Bronchial epithelial cell (primary cell): ENCODE measurements around the gene PTPRD. TPM values are rescaled to one million over a fixed set of nuclear protein-coding genes. Genes with fewer than 3 reads are reported as not detected.

Experiments
- DNase-seq: peaks from one replicate; pipeline ENCODE4 v3.0.0-alpha.2; 2010; ENCODE audit warnings: low read depth
- FAIRE-seq: peaks from 2 replicates; lab custom pipeline; 2011; peaks lifted over from hg19 to GRCh38; lab: Jason Lieb, UNC
- H3K27me3 ChIP-seq: 2 replicates; pipeline ENCODE4 v1.5.1; 2011; ENCODE audit warnings: low read length; ENCODE audit not compliant: control insufficient read depth, insufficient read depth
- H3K36me3 ChIP-seq: 2 replicates; pipeline ENCODE4 v1.5.1; 2011; ENCODE audit warnings: low read length; ENCODE audit not compliant: control insufficient read depth, insufficient read depth
- H3K4me3 ChIP-seq: 2 replicates; pipeline ENCODE4 v1.5.1; 2011; ENCODE audit warnings: mild to moderate bottlenecking, low read depth, low read length, control low read depth
- CTCF ChIP-seq: IDR thresholded peaks from 2 replicates; pipeline ENCODE4 v1.5.1; 2011; ENCODE audit warnings: mild to moderate bottlenecking, moderate library complexity, low read length, control low read depth, inconsistent platforms; ENCODE audit not compliant: insufficient read depth, severe bottlenecking
- total RNA-seq: library from RNA; depleted of rRNA; stranded (reverse); fragments of >200 nt; gene quantifications from 2 replicates; pipeline ENCODE4 v1.2.1, GENCODE V29; 2014

PTPRD gene
- total RNA-seq, 1 donor from 2014 or later: 2.9 TPM

- DNase-seq (no peak), FAIRE-seq (no peak)
- Histone ChIP-seq H3K27me3 (no peaks in the 10 kb centered on the region), H3K36me3 (no peaks in the 10 kb centered on the region), H3K4me3 (no peak overlapping the region)
- TF ChIP-seq CTCF: no peak
Measured at GRCh38 chr9:8346296-8346695, 2266.5 kb downstream of the PTPRD start.

GRCh38 chr9:8338767-8339510 is 2273.9 kb downstream of the PTPRD start:
- FAIRE-seq: no peak
- H3K4me3 ChIP-seq: no peak overlapping the region
- no peak for DNase-seq
- no peak for TF ChIP-seq CTCF
- no peaks in the 10 kb centered on the region for H3K27me3 ChIP-seq
- H3K36me3 ChIP-seq: no peaks in the 10 kb centered on the region

DNA sequence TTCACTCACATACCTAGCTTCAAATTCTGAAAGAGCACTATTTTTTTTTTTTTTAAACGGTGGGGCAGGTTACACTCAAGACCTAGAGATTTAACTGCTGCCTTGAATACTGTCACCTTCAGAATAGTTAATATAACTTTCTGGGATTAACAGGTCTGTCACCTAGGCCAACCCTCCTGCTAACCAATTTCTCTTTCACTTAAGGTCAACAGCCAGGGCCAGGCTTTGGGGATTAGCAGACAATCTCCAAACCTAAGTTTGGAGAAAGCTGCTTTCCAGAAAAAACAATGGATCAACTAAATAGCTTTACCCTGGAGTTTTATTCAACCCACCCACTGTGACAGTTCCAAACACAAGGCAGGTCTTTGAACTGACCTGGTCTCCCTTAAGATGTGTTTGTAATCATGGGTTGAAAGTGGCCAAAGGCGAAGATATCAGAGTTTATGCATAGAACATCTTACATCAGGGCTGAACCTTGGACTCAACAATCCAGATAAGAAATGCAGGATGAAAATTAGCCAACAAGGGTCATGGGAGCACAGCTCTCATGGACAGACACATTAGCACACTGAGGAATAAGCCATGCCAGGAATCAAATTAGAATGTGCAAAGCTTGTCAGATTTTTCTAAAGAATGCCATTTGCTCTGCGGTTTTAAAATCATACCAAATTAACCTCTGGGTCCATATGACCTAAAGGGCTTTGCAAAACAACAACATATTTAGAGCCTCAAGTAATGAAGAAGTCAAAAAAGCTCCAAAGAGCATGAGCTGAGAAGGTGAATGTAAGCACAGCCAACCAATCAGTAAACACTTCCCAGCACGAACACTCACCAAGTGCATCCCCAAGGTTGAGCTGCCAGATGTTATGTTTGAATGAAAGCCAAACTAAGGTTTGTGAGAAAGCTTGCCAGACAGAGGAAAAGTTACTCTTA is 2274.7 kb downstream of the PTPRD start:
- TF ChIP-seq CTCF: no peak
- FAIRE-seq: no peak
- DNase-seq: no peak
- Histone ChIP-seq H3K27me3 (no peaks in the 10 kb centered on the region), H3K4me3 (no peak overlapping the region), H3K36me3 (no peaks in the 10 kb centered on the region)

DNA sequence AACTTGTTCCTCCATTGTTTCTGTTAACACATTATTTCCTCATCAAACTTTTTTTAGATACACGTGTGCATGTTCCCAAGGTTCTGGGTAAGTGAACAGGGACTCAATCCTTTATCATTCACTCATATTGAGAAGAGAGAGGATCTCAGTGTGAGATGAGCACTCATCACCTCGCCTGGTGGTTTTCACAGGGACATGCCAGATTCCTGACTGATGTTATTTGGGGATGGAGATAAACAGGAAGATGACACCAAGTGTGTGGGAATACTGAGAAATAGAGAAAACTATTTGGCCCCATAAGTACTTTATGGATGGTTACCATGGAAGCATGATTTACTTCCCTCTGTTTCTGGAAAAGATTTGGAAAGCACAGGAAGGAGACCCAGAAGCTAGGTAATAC is 2279.9 kb downstream of the PTPRD start:
- no peak for FAIRE-seq
- no peak for TF ChIP-seq CTCF
- Histone ChIP-seq H3K27me3 (no peaks in the 10 kb centered on the region), H3K4me3 (no peak overlapping the region), H3K36me3 (no peaks in the 10 kb centered on the region)
- no peak for DNase-seq

GRCh38 chr9:8332331-8332650 is 2280.5 kb downstream of the PTPRD start:
- no peak for TF ChIP-seq CTCF
- DNase-seq (no peak), FAIRE-seq (no peak)
- no peaks in the 10 kb centered on the region for H3K27me3 ChIP-seq
- H3K36me3 ChIP-seq: no peaks in the 10 kb centered on the region
- H3K4me3 ChIP-seq: no peak overlapping the region
